Ishikawa (cell line): ENCODE measurements around the gene GRPEL2.

Experiments
- CEBPB ChIP-seq: IDR thresholded peaks from 2 replicates; pipeline ENCODE4 v1.6.1; 2012
- CREB1 ChIP-seq: IDR thresholded peaks from 2 replicates; pipeline ENCODE4 v1.6.1; 2012; ENCODE audit warnings: low read depth
- EGR1 ChIP-seq: IDR thresholded peaks from 2 replicates; pipeline ENCODE4 v1.6.1; 2012
- EP300 ChIP-seq: IDR thresholded peaks from 2 replicates; pipeline ENCODE4 v1.6.1; 2012; ENCODE audit warnings: borderline replicate concordance
- FOXM1 ChIP-seq: IDR thresholded peaks from 2 replicates; pipeline ENCODE4 v1.6.1; 2012; ENCODE audit warnings: low read depth, borderline replicate concordance
- MAX ChIP-seq: IDR thresholded peaks from 2 replicates; pipeline ENCODE4 v1.6.1; 2012
- NFIC ChIP-seq: IDR thresholded peaks from 2 replicates; pipeline ENCODE4 v1.6.1; 2012
- RAD21 ChIP-seq: IDR thresholded peaks from 2 replicates; pipeline ENCODE4 v1.6.1; 2012; ENCODE audit warnings: low read depth
- TAF1 ChIP-seq: IDR thresholded peaks from 2 replicates; pipeline ENCODE4 v1.6.1; 2012; ENCODE audit warnings: low read depth, mild to moderate bottlenecking
- TCF12 ChIP-seq: IDR thresholded peaks from 2 replicates; pipeline ENCODE4 v1.6.1; 2012; ENCODE audit warnings: low read depth
- TEAD4 ChIP-seq: IDR thresholded peaks from 2 replicates; pipeline ENCODE4 v1.6.1; 2012
- YY1 ChIP-seq: IDR thresholded peaks from 2 replicates; pipeline ENCODE4 v1.6.1; 2012; ENCODE audit warnings: low read depth
- ZBTB7A ChIP-seq: IDR thresholded peaks from 2 replicates; pipeline ENCODE4 v1.6.1; 2012; ENCODE audit warnings: low read depth
- TF ChIP-seq, protein P1 (sequence below): IDR thresholded peaks from 2 replicates; pipeline ENCODE4 v1.6.1; 2012; ENCODE audit warnings: low read depth, mild to moderate bottlenecking
- TF ChIP-seq, protein P2 (sequence below): IDR thresholded peaks from 2 replicates; pipeline ENCODE4 v1.6.1; 2012

GRPEL2 gene

DNA sequence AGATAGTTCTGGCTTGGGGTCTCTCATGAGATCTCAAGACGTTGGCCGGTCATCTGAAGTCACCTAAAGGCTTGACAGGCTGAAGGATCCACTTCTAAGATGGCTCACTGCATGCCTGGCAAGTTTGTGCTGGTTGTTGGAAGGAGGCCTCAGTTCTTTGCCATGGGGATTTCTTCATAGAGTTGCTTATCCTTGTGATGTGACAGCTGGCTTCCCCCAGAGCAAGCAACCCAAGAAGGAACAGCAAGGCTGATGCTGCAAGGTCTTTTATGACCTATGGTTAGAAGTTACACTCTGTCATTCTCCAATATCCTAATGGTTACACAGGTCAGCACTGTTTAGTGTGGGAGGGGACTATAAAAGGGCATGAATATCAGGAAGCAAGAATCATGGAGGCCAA lies 20.7 kb upstream of the GRPEL2 start:
- no peak for TF ChIP-seq TCF12
- no peak for TF ChIP-seq NFIC
- TF ChIP-seq, protein P1, sequence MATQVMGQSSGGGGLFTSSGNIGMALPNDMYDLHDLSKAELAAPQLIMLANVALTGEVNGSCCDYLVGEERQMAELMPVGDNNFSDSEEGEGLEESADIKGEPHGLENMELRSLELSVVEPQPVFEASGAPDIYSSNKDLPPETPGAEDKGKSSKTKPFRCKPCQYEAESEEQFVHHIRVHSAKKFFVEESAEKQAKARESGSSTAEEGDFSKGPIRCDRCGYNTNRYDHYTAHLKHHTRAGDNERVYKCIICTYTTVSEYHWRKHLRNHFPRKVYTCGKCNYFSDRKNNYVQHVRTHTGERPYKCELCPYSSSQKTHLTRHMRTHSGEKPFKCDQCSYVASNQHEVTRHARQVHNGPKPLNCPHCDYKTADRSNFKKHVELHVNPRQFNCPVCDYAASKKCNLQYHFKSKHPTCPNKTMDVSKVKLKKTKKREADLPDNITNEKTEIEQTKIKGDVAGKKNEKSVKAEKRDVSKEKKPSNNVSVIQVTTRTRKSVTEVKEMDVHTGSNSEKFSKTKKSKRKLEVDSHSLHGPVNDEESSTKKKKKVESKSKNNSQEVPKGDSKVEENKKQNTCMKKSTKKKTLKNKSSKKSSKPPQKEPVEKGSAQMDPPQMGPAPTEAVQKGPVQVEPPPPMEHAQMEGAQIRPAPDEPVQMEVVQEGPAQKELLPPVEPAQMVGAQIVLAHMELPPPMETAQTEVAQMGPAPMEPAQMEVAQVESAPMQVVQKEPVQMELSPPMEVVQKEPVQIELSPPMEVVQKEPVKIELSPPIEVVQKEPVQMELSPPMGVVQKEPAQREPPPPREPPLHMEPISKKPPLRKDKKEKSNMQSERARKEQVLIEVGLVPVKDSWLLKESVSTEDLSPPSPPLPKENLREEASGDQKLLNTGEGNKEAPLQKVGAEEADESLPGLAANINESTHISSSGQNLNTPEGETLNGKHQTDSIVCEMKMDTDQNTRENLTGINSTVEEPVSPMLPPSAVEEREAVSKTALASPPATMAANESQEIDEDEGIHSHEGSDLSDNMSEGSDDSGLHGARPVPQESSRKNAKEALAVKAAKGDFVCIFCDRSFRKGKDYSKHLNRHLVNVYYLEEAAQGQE = no peak
- no peak for TF ChIP-seq TEAD4
- no peak for TF ChIP-seq MAX
- TF ChIP-seq ZBTB7A = no peak
- no peak for TF ChIP-seq RAD21
- TF ChIP-seq EGR1 = no peak
- no peak for TF ChIP-seq CEBPB

GRCh38 chr5:149325166-149325735 lies 20.0 kb upstream of the GRPEL2 start:
- TF ChIP-seq TAF1 (no peak), MAX (no peak), EP300 (no peak), ZBTB7A (no peak), TEAD4 (no peak), TCF12 (no peak), YY1 (no peak), NFIC (no peak), CEBPB (no peak), EGR1 (no peak), RAD21 (no peak), CREB1 (no peak), FOXM1 (no peak)
- TF ChIP-seq, protein P1 = no peak
- TF ChIP-seq, protein P2, sequence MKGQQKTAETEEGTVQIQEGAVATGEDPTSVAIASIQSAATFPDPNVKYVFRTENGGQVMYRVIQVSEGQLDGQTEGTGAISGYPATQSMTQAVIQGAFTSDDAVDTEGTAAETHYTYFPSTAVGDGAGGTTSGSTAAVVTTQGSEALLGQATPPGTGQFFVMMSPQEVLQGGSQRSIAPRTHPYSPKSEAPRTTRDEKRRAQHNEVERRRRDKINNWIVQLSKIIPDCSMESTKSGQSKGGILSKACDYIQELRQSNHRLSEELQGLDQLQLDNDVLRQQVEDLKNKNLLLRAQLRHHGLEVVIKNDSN = no peak

DNA sequence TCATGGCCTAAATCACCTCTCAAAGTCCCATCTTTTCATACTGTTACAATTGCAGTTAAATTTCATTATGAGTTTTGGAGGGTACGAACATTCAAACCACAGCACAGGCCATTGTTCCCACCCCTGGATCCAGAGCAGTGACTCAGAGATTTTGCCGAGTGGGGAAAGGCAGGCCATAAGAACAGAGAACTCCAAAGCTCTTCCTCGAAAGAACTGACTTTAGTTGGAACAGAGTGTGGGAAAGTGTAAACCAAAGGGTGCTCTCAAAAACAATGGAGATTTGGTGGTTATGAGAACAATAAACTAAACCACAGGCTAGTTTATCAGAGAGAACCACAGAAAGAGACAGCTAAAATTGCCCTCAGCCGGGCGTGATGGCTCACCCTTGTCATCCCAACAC lies 19.4 kb upstream of the GRPEL2 start:
- TF ChIP-seq YY1 (no peak), FOXM1 (no peak), TCF12 (no peak), EGR1 (no peak), NFIC (no peak), TAF1 (no peak), TEAD4 (no peak), CEBPB (no peak), EP300 (no peak)
- TF ChIP-seq, protein P2 = no peak

GRCh38 chr5:149326611-149327010 lies 18.7 kb upstream of the GRPEL2 start:
- no peak for TF ChIP-seq ZBTB7A
- TF ChIP-seq TAF1 = no peak
- no peak for TF ChIP-seq MAX
- TF ChIP-seq CREB1 = no peak
- no peak for TF ChIP-seq FOXM1
- no peak for TF ChIP-seq TEAD4
- no peak for TF ChIP-seq EGR1
- no peak for TF ChIP-seq RAD21
- TF ChIP-seq NFIC = no peak
- TF ChIP-seq, protein P1 = no peak
- no peak for TF ChIP-seq YY1
- no peak for TF ChIP-seq EP300
- TF ChIP-seq TCF12 = no peak
- no peak for TF ChIP-seq CEBPB
- TF ChIP-seq, protein P2 = no peak
